CD14-positive monocyte (primary cell): ENCODE data around the gene TTLL11. TPM values are rescaled to one million over a fixed set of nuclear protein-coding genes. Genes with fewer than 3 reads are reported as not detected.

ENCODE experiments used
- DNase-seq, 3 donors: peaks; one replicate each; pipeline ENCODE4 v3.0.0-alpha.2; 2011 to 2022
- H2AFZ ChIP-seq: 2 replicates; pipeline ENCODE4 v1.6.0; 2012; ENCODE audit warnings: mild to moderate bottlenecking, low read depth, low read length, inconsistent platforms; ENCODE audit not compliant: insufficient read depth, poor library complexity, severe bottlenecking
- H3K27ac ChIP-seq, 2 donors: 1 replicate in 1 of 2; 2 replicates in 1 of 2; pipeline ENCODE4 v1.5.1; 2012 to 2013; ENCODE audit warnings: low read length in 2 of 2, control low read depth in 1 of 2, inconsistent platforms in 1 of 2, low read depth in 1 of 2, mild to moderate bottlenecking in 1 of 2
- H3K27me3 ChIP-seq, 2 donors: one replicate each; pipeline versions ENCODE4 v1.6.0 to v1.6.1; 2011 to 2013; ENCODE audit warnings: low read length in 2 of 2; ENCODE audit not compliant: control insufficient read depth in 2 of 2, insufficient read depth in 2 of 2
- H3K36me3 ChIP-seq, 2 donors: replicated peaks in 1 of 2; 1 replicate in 1 of 2; 2 replicates in 1 of 2; pipeline versions ENCODE4 v1.5.1 to v1.6.1; 2012 to 2013; ENCODE audit warnings: low read length in 2 of 2, control low read depth in 1 of 2, inconsistent platforms in 1 of 2, mild to moderate bottlenecking in 1 of 2; ENCODE audit not compliant: insufficient read depth in 2 of 2, control insufficient read depth in 1 of 2
- H3K4me1 ChIP-seq, 2 donors: 1 replicate in 1 of 2; 2 replicates in 1 of 2; pipeline versions ENCODE4 v1.5.1 to v1.6.1; 2012 to 2013; ENCODE audit warnings: low read length in 2 of 2, control low read depth in 1 of 2, inconsistent platforms in 1 of 2, mild to moderate bottlenecking in 1 of 2, moderate library complexity in 1 of 2; ENCODE audit not compliant: insufficient read depth in 2 of 2, control insufficient read depth in 1 of 2
- H3K4me2 ChIP-seq: replicated peaks from 2 replicates; pipeline ENCODE3; 2012; ENCODE audit warnings: low read length, moderate library complexity, mild to moderate bottlenecking; ENCODE audit not compliant: poor library complexity, severe bottlenecking; ENCODE audit errors: extremely low read depth
- H3K4me3 ChIP-seq, 3 experiments: fragments of 200-600 bp in 1 of 3; sonication (generic) in 1 of 3; replicated peaks in 1 of 3; 1 replicate in 2 of 3; 2 replicates in 1 of 3; pipeline ENCODE4 v1.5.1; 2011 to 2013; ENCODE audit warnings: low read length in 3 of 3, mild to moderate bottlenecking in 3 of 3, control low read depth in 2 of 3, low read depth in 2 of 3, inconsistent platforms in 1 of 3, moderate library complexity in 1 of 3
- H3K79me2 ChIP-seq: 2 replicates; pipeline ENCODE4 v1.6.0; 2012; ENCODE audit warnings: mild to moderate bottlenecking, control low read depth, inconsistent platforms, low read length, moderate library complexity; ENCODE audit not compliant: insufficient read depth
- H3K9ac ChIP-seq: 2 replicates; pipeline ENCODE4 v1.6.0; 2017; ENCODE audit warnings: low read length, mild to moderate bottlenecking; ENCODE audit not compliant: insufficient read depth, poor library complexity, severe bottlenecking
- H3K9me3 ChIP-seq, 2 donors: replicated peaks in 1 of 2; 1 replicate in 1 of 2; 2 replicates in 1 of 2; pipeline versions ENCODE4 v1.5.1 to v1.6.1; 2012 to 2013; ENCODE audit warnings: low read length in 2 of 2, control low read depth in 1 of 2; ENCODE audit not compliant: control insufficient read depth in 1 of 2, insufficient read depth in 1 of 2
- H4K20me1 ChIP-seq: 2 replicates; pipeline ENCODE4 v1.6.0; 2012; ENCODE audit warnings: mild to moderate bottlenecking, low read length, control low read depth, moderate library complexity; ENCODE audit not compliant: insufficient read depth
- H3K27ac Mint-ChIP-seq, 7 donors: one replicate each; pipeline ENCODE4 v1.8.0; 2020; ENCODE audit warnings: mild to moderate bottlenecking in 7 of 7, mixed read lengths in 7 of 7, moderate library complexity in 6 of 7, inconsistent platforms in 2 of 7
- H3K27me3 Mint-ChIP-seq, 3 donors: one replicate each; pipeline ENCODE4 v1.8.0; 2021 to 2022; ENCODE audit warnings: low read depth in 3 of 3, mild to moderate bottlenecking in 3 of 3, mixed read lengths in 3 of 3, moderate library complexity in 3 of 3, inconsistent platforms in 1 of 3
- H3K36me3 Mint-ChIP-seq, 2 donors: one replicate each; pipeline ENCODE4 v1.8.0; 2020; ENCODE audit warnings: mixed read lengths in 2 of 2, inconsistent platforms in 1 of 2, mild to moderate bottlenecking in 1 of 2
- H3K4me1 Mint-ChIP-seq: one replicate; pipeline ENCODE4 v1.8.0; 2020; ENCODE audit warnings: mild to moderate bottlenecking, mixed read lengths
- H3K4me3 Mint-ChIP-seq, 2 donors: one replicate each; pipeline ENCODE4 v1.8.0; 2020; ENCODE audit warnings: mild to moderate bottlenecking in 2 of 2, mixed read lengths in 2 of 2, moderate library complexity in 1 of 2
- H3K9me3 Mint-ChIP-seq, 7 donors: one replicate each; pipeline ENCODE4 v1.8.0; 2020 to 2022; ENCODE audit warnings: mixed read lengths in 7 of 7, mild to moderate bottlenecking in 6 of 7, moderate library complexity in 6 of 7, inconsistent platforms in 2 of 7
- CTCF ChIP-seq: fragments of 200-600 bp; IDR thresholded peaks from one replicate; pipeline ENCODE4 v1.8.0; 2022; ENCODE audit warnings: antibody characterized with exemption, mild to moderate bottlenecking
- WGBS: methylation state at CpG from one replicate; pipeline ENCODE4 v1.1.5; 2013; ENCODE audit warnings: missing lambda C conversion rate; ENCODE audit not compliant: insufficient coverage; 5-methylcytosine and 5-hydroxymethylcytosine counted together
- intact Hi-C, 2 donors: fragments of 100-400 bp; cut with micrococcal nuclease; formaldehyde crosslinking; loops; one replicate each; pipeline versions ENCODE4 v1.15.0 to v1.15.1; 2023
- polyA plus RNA-seq, 3 donors: library from polyadenylated mRNA; depleted of rRNA in 1 of 3; unstranded in 2 of 3; stranded (reverse) in 1 of 3; fragments of 300-500 nt in 2 of 3; fragments of >200 nt in 1 of 3; fragmentation: Illumina TruSeq in 2 of 3; gene quantifications; 1 replicate in 2 of 3; 2 replicates in 1 of 3; pipeline ENCODE4 v1.2.3, GENCODE V29; 2012 to 2021

TTLL11 gene
- polyA plus RNA-seq, 3 donors = 2.9 to 3.5 (median 3.1) TPM

- no peak overlapping the region for H3K4me3 Mint-ChIP-seq
- Histone ChIP-seq H3K4me3 (no peak overlapping the region), H3K4me2 (no peak overlapping the region), H3K9ac (no peak overlapping the region), H3K27me3 (no peaks in the 10 kb centered on the region), H4K20me1 (no peaks in the 10 kb centered on the region), H3K9me3 (no peaks in the 10 kb centered on the region), H3K4me1 (no peaks in the 10 kb centered on the region), H2AFZ (no peak overlapping the region), H3K27ac (no peak overlapping the region), H3K79me2 (no peaks in the 10 kb centered on the region), H3K36me3 (no peaks in the 10 kb centered on the region)
- H3K27me3 Mint-ChIP-seq = no peaks in the 10 kb centered on the region
- 97% methylated on average over 3 of the region's 5 CpGs for WGBS
- TF ChIP-seq CTCF = no peak
- H3K4me1 Mint-ChIP-seq = no peaks in the 10 kb centered on the region
- H3K27ac Mint-ChIP-seq = no peak overlapping the region
- no peak for DNase-seq
- H3K9me3 Mint-ChIP-seq = no peaks in the 10 kb centered on the region
- no peaks in the 10 kb centered on the region for H3K36me3 Mint-ChIP-seq
- intact Hi-C loops = no loop called here
Measured at GRCh38 chr9:121835587-121836365, 257.3 kb downstream of the TTLL11 start.

GRCh38 chr9:121833061-121833460, 260.0 kb downstream of the TTLL11 start:
- no peaks in the 10 kb centered on the region for H4K20me1 ChIP-seq
- no peaks in the 10 kb centered on the region for H3K36me3 Mint-ChIP-seq
- intact Hi-C loops = no loop called here

More at GRCh38 chr9:121833061-121833460, 260.0 kb downstream of the TTLL11 start:
- Mint-ChIP-seq H3K27ac (no peak overlapping the region), H3K4me3 (no peak overlapping the region), H3K9me3 (no peaks in the 10 kb centered on the region), H3K4me1 (no peaks in the 10 kb centered on the region), H3K27me3 (peaks cover 0 to 5% (median 2%) of the 10 kb centered on the region in 3 donors)
- DNase-seq = no peak
- H3K4me3 ChIP-seq = no peak overlapping the region
- H3K4me2 ChIP-seq = no peak overlapping the region
- H3K79me2 ChIP-seq = no peaks in the 10 kb centered on the region
- 100% methylated on average over 4 of the region's 9 CpGs for WGBS
- no peak overlapping the region for H2AFZ ChIP-seq
- no peaks in the 10 kb centered on the region for H3K27me3 ChIP-seq
- H3K4me1 ChIP-seq = no peaks in the 10 kb centered on the region
- no peak overlapping the region for H3K27ac ChIP-seq
- H3K9me3 ChIP-seq = no peaks in the 10 kb centered on the region
- no peaks in the 10 kb centered on the region for H3K36me3 ChIP-seq
- no peak for TF ChIP-seq CTCF
- H3K9ac ChIP-seq = no peak overlapping the region
